ENCODE results near the gene APC2.

Gene APC2

GRCh38 chr19:1412995-1413800 lies 36.7 kb upstream of the APC2 start:
- H3K4me1 Mint-ChIP-seq: peaks cover 81% of the 10 kb centered on the region
- H3K9me3 Mint-ChIP-seq: no peaks in the 10 kb centered on the region

GRCh38 chr19:1416014-1416841 lies 33.7 kb upstream of the APC2 start:
- Mint-ChIP-seq H3K27me3 (ENCODE audit: low read depth, poor library complexity) (no peaks in the 10 kb centered on the region), H3K9me3 (no peaks in the 10 kb centered on the region), H3K4me1 (peaks cover 72% of the 10 kb centered on the region), H3K27ac (peak overlapping the region; percentile 80), H3K4me3 (peak overlapping the region; percentile 66), H3K36me3 (ENCODE audit: low read depth) (peaks cover 26% of the 10 kb centered on the region)
- DNase-seq: no peak
- no peak for TF ChIP-seq CTCF (IDR thresholded peaks at IDR 0.05)

More at GRCh38 chr19:1412995-1413800, 36.7 kb upstream of the APC2 start:
- no peak for TF ChIP-seq CTCF (IDR thresholded peaks at IDR 0.05)
- Mint-ChIP-seq H3K4me3 (no peak overlapping the region), H3K27me3 (ENCODE audit: low read depth, poor library complexity) (no peaks in the 10 kb centered on the region), H3K36me3 (ENCODE audit: low read depth) (peaks cover 17% of the 10 kb centered on the region), H3K27ac (peak overlapping the region; percentile 32)
- DNase-seq: no peak

- TF ChIP-seq CTCF (IDR thresholded peaks at IDR 0.05): no peak
- DNase-seq: no peak
- Mint-ChIP-seq H3K4me1 (peaks cover 69% of the 10 kb centered on the region), H3K9me3 (no peaks in the 10 kb centered on the region), H3K27ac (peak overlapping the region; percentile 87), H3K27me3 (ENCODE audit: low read depth, poor library complexity) (no peaks in the 10 kb centered on the region), H3K36me3 (ENCODE audit: low read depth) (peaks cover 27% of the 10 kb centered on the region), H3K4me3 (peak overlapping the region; percentile 55)
Observed at GRCh38 chr19:1417145-1417544, 32.8 kb upstream of the APC2 start.

- Mint-ChIP-seq H3K4me3 (peak overlapping the region; percentile 55), H3K9me3 (no peaks in the 10 kb centered on the region), H3K27me3 (ENCODE audit: low read depth, poor library complexity) (no peaks in the 10 kb centered on the region), H3K27ac (peak overlapping the region; percentile 87), H3K4me1 (peaks cover 75% of the 10 kb centered on the region), H3K36me3 (ENCODE audit: low read depth) (peaks cover 32% of the 10 kb centered on the region)
- no peak for DNase-seq
- no peak for TF ChIP-seq CTCF (IDR thresholded peaks at IDR 0.05)
Observed at GRCh38 chr19:1417681-1418495, 32.0 kb upstream of the APC2 start.

GRCh38 chr19:1418496-1418775 lies 31.5 kb upstream of the APC2 start:
- no peak overlapping the region for H3K27ac Mint-ChIP-seq
- TF ChIP-seq CTCF (IDR thresholded peaks at IDR 0.05): no peak
- peaks cover 75% of the 10 kb centered on the region for H3K4me1 Mint-ChIP-seq
- H3K4me3 Mint-ChIP-seq: no peak overlapping the region
- H3K27me3 Mint-ChIP-seq (ENCODE audit: low read depth, poor library complexity): no peaks in the 10 kb centered on the region
- H3K36me3 Mint-ChIP-seq (ENCODE audit: low read depth): peaks cover 32% of the 10 kb centered on the region
- H3K9me3 Mint-ChIP-seq: no peaks in the 10 kb centered on the region
- DNase-seq: no peak

Measured in nephron progenitor cell (in vitro differentiated cells).